T-helper 1 cell treated with Interleukin-12 subunit alpha and Interleukin-12 subunit beta and Interleukin-4 antibody, amounts not matched to agents 30 ng/mL and 1 ng/mL, for 36 hours (primary cell): ENCODE measurements around the gene PRLR. TPM values are rescaled to one million over a fixed set of nuclear protein-coding genes. Genes with fewer than 3 reads are reported as not detected.

ENCODE experiments used
- intact Hi-C: fragments of 100-400 bp; cut with micrococcal nuclease; formaldehyde crosslinking; loops from one replicate; pipeline ENCODE4 v1.15.1; 2024
- total RNA-seq: library from RNA; stranded (reverse); gene quantifications from 2 replicates; pipeline ENCODE4 v1.2.3, GENCODE V29; 2022

The PRLR gene
- total RNA-seq, 1 donor from 2014 or later: not detected

DNA sequence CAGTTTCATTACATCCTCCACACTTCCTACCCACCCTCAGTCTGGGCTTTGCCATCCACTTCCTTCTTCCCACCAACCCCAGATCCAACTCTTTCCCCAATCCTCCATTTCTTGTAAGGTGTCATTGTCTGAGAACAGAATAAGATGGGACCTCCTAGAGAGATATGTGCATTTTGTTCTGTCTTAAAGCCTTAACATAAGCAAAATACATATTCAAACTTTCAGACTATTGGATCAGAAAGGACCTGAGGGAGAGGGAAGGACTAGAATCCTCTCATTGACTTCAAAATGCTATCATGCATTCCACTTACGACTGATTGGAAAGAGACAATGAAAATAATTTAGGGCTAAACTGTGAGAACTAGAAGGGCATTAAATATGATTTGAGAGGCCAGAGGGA is 225.5 kb downstream of the PRLR start:
- intact Hi-C loops: loop anchor here (5.0 kb wide), 1 partner anchor 923 kb away; no protein-coding TSS in a partner anchor

DNA sequence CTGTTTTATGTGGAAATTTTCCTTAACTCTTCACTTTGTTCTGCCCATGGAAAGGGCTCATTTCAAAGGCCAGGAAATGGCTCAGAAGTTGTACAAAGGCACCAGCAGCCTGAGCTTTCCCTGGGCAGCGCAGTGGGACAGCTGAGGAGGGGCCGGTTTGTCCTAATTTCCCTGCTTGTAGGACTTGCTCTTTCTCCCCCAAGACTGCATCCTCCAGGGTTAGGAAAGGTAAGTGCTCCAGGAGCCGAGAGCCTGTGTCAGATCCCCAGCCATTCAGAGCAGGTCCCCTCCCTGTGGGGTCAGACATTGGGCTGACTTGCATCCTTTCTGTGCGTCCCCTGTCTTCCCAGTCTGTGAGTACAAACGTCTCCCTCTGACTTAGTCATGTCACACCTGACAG is 226.1 kb downstream of the PRLR start:
- intact Hi-C loops: loop anchor here (5.0 kb wide), 1 partner anchor 923 kb away; no protein-coding TSS in a partner anchor

DNA sequence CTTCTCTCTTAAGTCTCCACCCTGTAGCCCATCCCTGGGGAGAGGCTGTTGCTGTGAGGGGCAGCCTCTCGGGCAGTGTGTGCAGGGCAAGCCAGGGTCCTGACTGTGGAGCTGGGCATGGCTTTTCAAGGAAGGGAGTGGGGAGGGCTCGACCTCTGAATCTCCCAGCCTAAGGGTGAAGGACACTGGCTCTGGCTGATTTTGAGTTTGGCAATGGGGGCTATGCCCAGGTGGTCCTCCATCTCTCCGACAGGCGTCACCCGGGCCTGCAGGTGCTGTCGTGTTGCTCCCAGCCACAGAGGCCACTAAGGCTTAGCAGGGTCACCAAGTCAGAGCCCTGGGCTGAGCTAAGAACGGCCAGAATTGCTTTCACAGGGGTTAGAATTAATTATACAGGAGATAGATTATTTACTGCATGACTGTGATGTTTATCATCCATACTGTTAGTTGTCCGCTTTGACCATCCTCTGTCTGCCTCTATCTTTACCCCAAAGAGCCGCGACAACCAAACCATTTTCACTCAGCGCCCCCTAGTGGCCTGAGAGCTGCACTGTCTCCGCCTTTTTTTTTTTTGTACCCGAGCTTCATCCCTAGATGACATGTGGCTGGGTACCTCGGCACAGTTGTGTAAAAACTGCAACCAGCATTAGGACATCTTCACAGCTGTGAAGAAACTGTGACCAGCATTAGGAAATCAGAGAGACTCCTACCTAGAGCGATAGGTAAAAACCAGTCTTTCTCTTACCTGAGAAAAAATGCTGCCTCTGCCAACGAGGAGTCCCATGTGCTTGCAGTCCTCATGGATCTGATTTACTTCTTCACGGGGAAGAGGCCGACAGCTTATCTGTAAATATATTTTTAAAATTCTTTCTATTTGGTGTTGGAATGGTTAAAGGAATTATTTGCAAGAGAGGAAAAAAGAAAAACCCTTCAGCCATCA is 227.0 kb downstream of the PRLR start:
- intact Hi-C loops: loop anchor here (1.0 to 5.0 kb wide), 7 partner anchors 45 to 924 kb away; partner anchors contain the start of genes BRIX1, DNAJC21 and RAD1

DNA sequence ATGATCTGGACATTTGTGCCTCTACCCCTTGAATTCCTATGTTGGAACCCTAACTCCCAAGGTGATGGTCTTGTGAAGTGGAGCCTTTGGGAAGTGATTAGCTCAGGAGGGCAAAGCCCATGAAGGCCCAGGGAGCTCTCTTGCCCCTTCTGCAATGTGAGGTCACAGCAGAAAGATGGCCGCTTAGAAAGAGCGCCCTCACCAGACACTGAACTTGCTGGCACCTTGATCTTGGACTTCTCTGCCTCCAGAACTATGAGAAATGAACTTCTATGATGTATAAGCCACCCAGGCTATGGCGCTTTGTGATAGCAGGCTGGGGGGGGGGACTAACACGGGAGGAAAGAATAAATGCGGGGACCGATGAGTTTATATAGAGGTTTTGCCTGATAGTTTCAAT is 227.8 kb downstream of the PRLR start:
- intact Hi-C loops: loop anchor here (5.0 kb wide), 1 partner anchor 925 kb away; no protein-coding TSS in a partner anchor

DNA sequence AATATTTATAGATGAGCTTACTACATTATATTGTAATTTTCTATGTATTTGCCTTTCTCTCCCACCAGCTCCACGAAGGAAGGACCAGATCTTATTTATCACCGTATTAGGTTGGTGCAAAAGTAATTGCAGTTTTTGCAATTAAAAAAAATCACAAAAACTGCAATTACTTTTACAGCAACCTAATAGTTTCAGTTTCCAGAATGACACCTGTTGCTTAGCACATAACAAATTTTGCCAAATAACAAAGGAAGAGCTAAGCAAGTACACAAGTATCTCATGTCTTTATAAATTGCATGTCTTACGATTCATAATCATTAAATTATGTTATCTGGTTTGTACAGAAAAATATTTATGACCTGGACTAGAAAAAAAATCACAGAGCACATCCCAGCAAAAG is 228.4 kb downstream of the PRLR start:
- intact Hi-C loops: loop anchor here (5.0 kb wide), 1 partner anchor 925 kb away; no protein-coding TSS in a partner anchor

Other genes starting within 250 kb of the PRLR start
- gene AGXT2, start 182.5 kb downstream of the PRLR start, total RNA-seq: not detected in 2 replicates